Gastroesophageal sphincter (tissue), 2 donors: ENCODE results near the gene FBXW12.

ENCODE experiments used
- EP300 ChIP-seq: sonication (generic); formaldehyde crosslinking; IDR thresholded peaks from one replicate; pipeline ENCODE4 v1.6.1; 2017; ENCODE audit warnings: antibody characterized with exemption, mild to moderate bottlenecking
- POLR2A ChIP-seq, 2 donors: fragments of 450-650 bp; IDR thresholded peaks; one replicate each; pipeline ENCODE4 v1.6.1; 2017; ENCODE audit warnings: antibody characterized with exemption in 2 of 2, mild to moderate bottlenecking in 2 of 2, moderate library complexity in 1 of 2
- POLR2AphosphoS5 ChIP-seq: sonication (generic); formaldehyde crosslinking; IDR thresholded peaks from one replicate; pipeline ENCODE4 v1.6.1; 2017; ENCODE audit warnings: antibody characterized with exemption

- TF ChIP-seq POLR2A (IDR thresholded peaks at IDR 0.05) = no peak
- no peak for TF ChIP-seq EP300
- no peak for TF ChIP-seq POLR2AphosphoS5
Observed at GRCh38 chr3:48422272-48422671, 50.3 kb downstream of the FBXW12 start.
